ENCODE measurements around the gene RNF223.

Gene RNF223

GRCh38 chr1:1121611-1122077 lies 47.5 kb upstream of the RNF223 start:
- no peak overlapping the region for H2AFZ ChIP-seq (ENCODE audit: low read length)
- no peak overlapping the region for H3K9ac ChIP-seq (ENCODE audit: low read length)
- no peaks in the 10 kb centered on the region for H3K79me2 ChIP-seq (ENCODE audit: low read length)
- peaks cover 82% of the 10 kb centered on the region for H3K27me3 ChIP-seq (replicated peaks; ENCODE audit: insufficient read depth, low read length)
- DNase-seq: no peak
- H3K9me2 ChIP-seq (replicated peaks; ENCODE audit: insufficient read depth, low read length): no peaks in the 10 kb centered on the region
- no peaks in the 10 kb centered on the region for H3K4me1 ChIP-seq (ENCODE audit: low read length)
- no peaks in the 10 kb centered on the region for H3K36me3 ChIP-seq (replicated peaks; ENCODE audit: insufficient read depth, low read length)
- no peak overlapping the region for H3K27ac ChIP-seq (ENCODE audit: low read length)
- H3K4me3 ChIP-seq (ENCODE audit: low read length): no peak overlapping the region
- no peaks in the 10 kb centered on the region for H3K9me3 ChIP-seq (replicated peaks; ENCODE audit: insufficient read depth, low read length)
- H4K20me1 ChIP-seq (ENCODE audit: insufficient read depth, low read length): no peaks in the 10 kb centered on the region
- no peaks in the 10 kb centered on the region for H3F3A ChIP-seq (ENCODE audit: insufficient read depth, low read length)
- no peak for TF ChIP-seq CTCF (IDR thresholded peaks at IDR 0.05; ENCODE audit: low read length)
- TF ChIP-seq EZH2phosphoT487 (IDR thresholded peaks at IDR 0.05; ENCODE audit: low read length): no peak
- no peak for TF ChIP-seq EZH2 (optimal IDR thresholded peaks at IDR 0.05; ENCODE audit: low read depth, low read length)
- H3K4me2 ChIP-seq (ENCODE audit: low read depth, low read length): peak overlapping the region; percentile 86; the same call in 1 of the 2 replicates

GRCh38 chr1:1120866-1121591 lies 46.9 kb upstream of the RNF223 start:
- no peak overlapping the region for H2AFZ ChIP-seq (ENCODE audit: low read length)
- no peak overlapping the region for H3K4me3 ChIP-seq (ENCODE audit: low read length)
- H3K27ac ChIP-seq (ENCODE audit: low read length): no peak overlapping the region
- no peaks in the 10 kb centered on the region for H3K9me2 ChIP-seq (replicated peaks; ENCODE audit: insufficient read depth, low read length)
- peaks cover 76% of the 10 kb centered on the region for H3K27me3 ChIP-seq (replicated peaks; ENCODE audit: insufficient read depth, low read length)
- no peak overlapping the region for H3K9ac ChIP-seq (ENCODE audit: low read length)
- no peaks in the 10 kb centered on the region for H3K4me1 ChIP-seq (ENCODE audit: low read length)
- H3K4me2 ChIP-seq (ENCODE audit: low read depth, low read length): no peak overlapping the region
- DNase-seq: no peak
- no peaks in the 10 kb centered on the region for H3K9me3 ChIP-seq (replicated peaks; ENCODE audit: insufficient read depth, low read length)
- no peak for TF ChIP-seq EZH2phosphoT487 (IDR thresholded peaks at IDR 0.05; ENCODE audit: low read length)
- no peaks in the 10 kb centered on the region for H3F3A ChIP-seq (ENCODE audit: insufficient read depth, low read length)
- H3K79me2 ChIP-seq (ENCODE audit: low read length): no peaks in the 10 kb centered on the region
- H4K20me1 ChIP-seq (ENCODE audit: insufficient read depth, low read length): no peaks in the 10 kb centered on the region
- no peaks in the 10 kb centered on the region for H3K36me3 ChIP-seq (replicated peaks; ENCODE audit: insufficient read depth, low read length)

- Histone ChIP-seq H3K79me2 (ENCODE audit: low read length) (peaks cover under 1% of the 10 kb centered on the region; the same call in 1 of the 2 replicates), H3K4me1 (ENCODE audit: low read length) (no peaks in the 10 kb centered on the region), H4K20me1 (ENCODE audit: insufficient read depth, low read length) (no peaks in the 10 kb centered on the region), H3K27ac (ENCODE audit: low read length) (no peak overlapping the region), H2AFZ (ENCODE audit: low read length) (no peak overlapping the region), H3K4me3 (ENCODE audit: low read length) (no peak overlapping the region), H3K4me2 (ENCODE audit: low read depth, low read length) (no peak overlapping the region), H3K9me2 (replicated peaks; ENCODE audit: insufficient read depth, low read length) (no peaks in the 10 kb centered on the region), H3F3A (ENCODE audit: insufficient read depth, low read length) (no peaks in the 10 kb centered on the region), H3K27me3 (replicated peaks; ENCODE audit: insufficient read depth, low read length) (peaks cover 67% of the 10 kb centered on the region), H3K9ac (ENCODE audit: low read length) (no peak overlapping the region), H3K9me3 (replicated peaks; ENCODE audit: insufficient read depth, low read length) (no peaks in the 10 kb centered on the region), H3K36me3 (replicated peaks; ENCODE audit: insufficient read depth, low read length) (no peaks in the 10 kb centered on the region)
- DNase-seq: no peak
- TF ChIP-seq EZH2 (optimal IDR thresholded peaks at IDR 0.05; ENCODE audit: low read depth, low read length) (no peak), CTCF (IDR thresholded peaks at IDR 0.05; ENCODE audit: low read length) (no peak), EZH2phosphoT487 (IDR thresholded peaks at IDR 0.05; ENCODE audit: low read length) (no peak)
Measured at GRCh38 chr1:1120096-1120495, 46.0 kb upstream of the RNF223 start.

DNA sequence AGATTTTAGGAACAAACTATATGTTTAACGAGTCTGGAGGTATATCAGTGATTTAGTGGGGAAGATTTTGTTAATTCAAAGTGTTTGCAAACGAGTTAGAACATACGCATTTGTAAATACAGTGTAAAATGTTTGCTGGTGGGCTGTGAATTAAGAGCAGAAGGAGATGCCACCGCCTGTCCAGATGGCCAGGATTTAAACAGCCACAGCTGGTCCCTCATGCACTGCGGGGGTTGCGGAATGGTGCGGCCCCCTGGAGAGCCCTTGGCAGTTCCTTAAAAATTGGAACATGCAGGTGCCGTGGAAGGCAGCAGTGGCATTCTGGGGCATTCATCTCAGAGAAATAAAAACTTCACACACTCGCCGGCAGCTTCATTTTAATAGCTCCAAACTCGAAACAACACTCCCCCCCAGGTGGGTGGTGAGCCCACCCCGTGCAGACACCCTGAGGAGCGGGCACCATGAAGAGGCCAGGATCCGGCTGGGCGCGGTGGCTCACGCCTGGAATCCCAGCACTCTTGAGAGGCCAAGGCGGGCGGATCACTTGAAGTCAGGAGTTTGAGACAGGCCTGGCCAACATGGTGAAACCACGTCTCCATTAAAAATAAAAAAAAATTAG lies 45.3 kb upstream of the RNF223 start:
- no peak overlapping the region for H3K4me2 ChIP-seq (ENCODE audit: low read depth, low read length)
- no peaks in the 10 kb centered on the region for H4K20me1 ChIP-seq (ENCODE audit: insufficient read depth, low read length)
- no peak overlapping the region for H3K4me3 ChIP-seq (ENCODE audit: low read length)
- TF ChIP-seq EZH2phosphoT487 (IDR thresholded peaks at IDR 0.05; ENCODE audit: low read length): peak; percentile 36; the same call in 1 of the 2 replicates
- no peak for TF ChIP-seq EZH2 (optimal IDR thresholded peaks at IDR 0.05; ENCODE audit: low read depth, low read length)
- no peaks in the 10 kb centered on the region for H3F3A ChIP-seq (ENCODE audit: insufficient read depth, low read length)
- H3K79me2 ChIP-seq (ENCODE audit: low read length): peaks cover 6% of the 10 kb centered on the region; the same call in 1 of the 2 replicates
- peaks cover 60% of the 10 kb centered on the region for H3K27me3 ChIP-seq (replicated peaks; ENCODE audit: insufficient read depth, low read length)
- H3K27ac ChIP-seq (ENCODE audit: low read length): no peak overlapping the region
- H3K9ac ChIP-seq (ENCODE audit: low read length): no peak overlapping the region
- no peaks in the 10 kb centered on the region for H3K36me3 ChIP-seq (replicated peaks; ENCODE audit: insufficient read depth, low read length)
- H2AFZ ChIP-seq (ENCODE audit: low read length): no peak overlapping the region
- H3K9me2 ChIP-seq (replicated peaks; ENCODE audit: insufficient read depth, low read length): no peaks in the 10 kb centered on the region
- no peaks in the 10 kb centered on the region for H3K4me1 ChIP-seq (ENCODE audit: low read length)
- no peaks in the 10 kb centered on the region for H3K9me3 ChIP-seq (replicated peaks; ENCODE audit: insufficient read depth, low read length)
- DNase-seq: no peak

All from MM.1S (cell line).